ENCODE measurements around the gene C4orf17.

The C4orf17 gene

DNA sequence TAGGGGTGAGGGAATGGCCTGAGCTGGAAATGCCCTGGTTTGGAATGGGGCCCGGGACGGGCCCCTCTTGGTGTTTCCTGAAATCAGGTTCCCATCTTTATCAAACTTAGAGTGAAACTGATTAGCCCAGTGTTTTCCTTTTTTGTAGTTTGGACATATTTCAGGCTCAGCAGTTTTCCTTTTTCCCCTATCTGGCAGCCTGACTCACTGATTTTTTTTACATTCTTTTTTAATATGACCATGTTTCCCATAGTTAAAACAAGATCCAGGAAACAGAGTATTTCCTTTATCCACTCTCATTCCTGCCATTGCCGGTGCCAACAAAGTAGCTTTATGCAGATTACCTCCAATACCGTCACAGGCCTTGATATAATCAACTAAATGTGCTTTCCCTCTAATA is 20.5 kb upstream of the C4orf17 start:
- no peak overlapping the region for H3K27ac Mint-ChIP-seq
- no peaks in the 10 kb centered on the region for H3K36me3 Mint-ChIP-seq (ENCODE audit: low read depth)
- TF ChIP-seq, protein P1, sequence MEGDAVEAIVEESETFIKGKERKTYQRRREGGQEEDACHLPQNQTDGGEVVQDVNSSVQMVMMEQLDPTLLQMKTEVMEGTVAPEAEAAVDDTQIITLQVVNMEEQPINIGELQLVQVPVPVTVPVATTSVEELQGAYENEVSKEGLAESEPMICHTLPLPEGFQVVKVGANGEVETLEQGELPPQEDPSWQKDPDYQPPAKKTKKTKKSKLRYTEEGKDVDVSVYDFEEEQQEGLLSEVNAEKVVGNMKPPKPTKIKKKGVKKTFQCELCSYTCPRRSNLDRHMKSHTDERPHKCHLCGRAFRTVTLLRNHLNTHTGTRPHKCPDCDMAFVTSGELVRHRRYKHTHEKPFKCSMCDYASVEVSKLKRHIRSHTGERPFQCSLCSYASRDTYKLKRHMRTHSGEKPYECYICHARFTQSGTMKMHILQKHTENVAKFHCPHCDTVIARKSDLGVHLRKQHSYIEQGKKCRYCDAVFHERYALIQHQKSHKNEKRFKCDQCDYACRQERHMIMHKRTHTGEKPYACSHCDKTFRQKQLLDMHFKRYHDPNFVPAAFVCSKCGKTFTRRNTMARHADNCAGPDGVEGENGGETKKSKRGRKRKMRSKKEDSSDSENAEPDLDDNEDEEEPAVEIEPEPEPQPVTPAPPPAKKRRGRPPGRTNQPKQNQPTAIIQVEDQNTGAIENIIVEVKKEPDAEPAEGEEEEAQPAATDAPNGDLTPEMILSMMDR (IDR thresholded peaks at IDR 0.05): no peak
- peaks cover 80% of the 10 kb centered on the region for H3K9me3 Mint-ChIP-seq
- no peak overlapping the region for H3K4me3 Mint-ChIP-seq
- no peaks in the 10 kb centered on the region for H3K4me1 Mint-ChIP-seq
- DNase-seq: no peak
- peaks cover 3% of the 10 kb centered on the region for H3K27me3 Mint-ChIP-seq (ENCODE audit: low read depth, poor library complexity)

DNA sequence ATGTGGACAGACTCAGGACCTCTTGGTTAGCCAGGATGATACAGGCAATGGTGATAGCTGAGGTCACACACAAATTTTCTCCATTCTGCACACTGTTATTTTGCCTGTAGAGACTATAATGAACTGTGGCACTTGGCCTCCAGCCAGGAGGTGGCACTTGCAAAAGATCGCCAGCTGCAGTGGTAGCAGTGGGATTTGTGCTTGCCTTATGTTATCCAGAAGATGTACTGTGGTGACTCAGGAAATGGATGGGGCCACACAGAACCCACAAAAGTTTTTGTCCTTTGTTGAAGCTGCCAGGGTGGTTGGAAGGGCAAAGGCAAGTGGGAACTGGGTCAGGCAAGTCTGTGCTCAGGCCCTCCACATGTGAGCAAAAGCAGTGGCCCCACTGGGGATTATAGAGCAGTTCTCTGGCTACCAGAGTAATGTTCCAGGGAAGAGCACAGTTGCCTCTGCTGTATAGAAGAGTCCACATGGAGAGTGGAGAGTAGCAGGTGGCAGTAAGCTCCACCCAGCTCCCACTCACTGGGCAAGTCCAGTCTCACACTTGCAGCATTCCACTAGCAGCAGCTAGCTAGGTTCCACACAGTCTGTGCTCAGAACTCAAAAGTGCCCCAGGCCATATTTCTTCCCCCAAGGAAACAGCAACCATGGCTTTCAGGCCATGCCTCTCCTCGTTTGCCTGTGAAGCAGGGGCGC is 5.9 kb upstream of the C4orf17 start:
- no peaks in the 10 kb centered on the region for H3K36me3 Mint-ChIP-seq (ENCODE audit: low read depth)

DNA sequence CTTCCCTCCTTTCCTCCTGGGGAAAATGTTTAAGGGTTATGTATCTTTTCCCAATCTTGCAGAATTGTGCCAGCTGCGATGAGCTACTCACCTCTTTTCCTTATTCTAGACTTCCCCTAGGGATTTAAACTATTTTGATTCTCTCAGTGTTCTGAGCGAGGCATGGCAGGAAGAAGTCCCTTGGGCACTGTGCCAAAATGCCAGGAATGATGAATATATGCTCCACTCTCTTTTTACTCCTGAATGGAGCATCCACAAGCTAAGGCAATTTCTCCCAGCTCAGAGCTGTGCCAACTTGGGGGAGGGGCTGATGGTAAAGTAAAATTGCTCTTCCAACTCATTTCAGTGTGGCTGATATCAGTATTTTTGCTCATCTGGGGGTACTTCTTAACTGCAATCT is 4.0 kb upstream of the C4orf17 start:
- Mint-ChIP-seq H3K9me3 (no peaks in the 10 kb centered on the region), H3K4me1 (no peaks in the 10 kb centered on the region), H3K27ac (no peak overlapping the region), H3K4me3 (no peak overlapping the region), H3K27me3 (ENCODE audit: low read depth, poor library complexity) (peaks cover 12% of the 10 kb centered on the region), H3K36me3 (ENCODE audit: low read depth) (no peaks in the 10 kb centered on the region)
- DNase-seq: no peak
- TF ChIP-seq, protein P1 (IDR thresholded peaks at IDR 0.05): no peak

More for the DNA sequence above, 5.9 kb upstream of the C4orf17 start:
- H3K27ac Mint-ChIP-seq: no peak overlapping the region
- no peaks in the 10 kb centered on the region for H3K9me3 Mint-ChIP-seq
- peaks cover 15% of the 10 kb centered on the region for H3K27me3 Mint-ChIP-seq (ENCODE audit: low read depth, poor library complexity)
- no peak for DNase-seq
- H3K4me1 Mint-ChIP-seq: no peaks in the 10 kb centered on the region
- no peak overlapping the region for H3K4me3 Mint-ChIP-seq
- TF ChIP-seq, protein P1 (IDR thresholded peaks at IDR 0.05): no peak

DNA sequence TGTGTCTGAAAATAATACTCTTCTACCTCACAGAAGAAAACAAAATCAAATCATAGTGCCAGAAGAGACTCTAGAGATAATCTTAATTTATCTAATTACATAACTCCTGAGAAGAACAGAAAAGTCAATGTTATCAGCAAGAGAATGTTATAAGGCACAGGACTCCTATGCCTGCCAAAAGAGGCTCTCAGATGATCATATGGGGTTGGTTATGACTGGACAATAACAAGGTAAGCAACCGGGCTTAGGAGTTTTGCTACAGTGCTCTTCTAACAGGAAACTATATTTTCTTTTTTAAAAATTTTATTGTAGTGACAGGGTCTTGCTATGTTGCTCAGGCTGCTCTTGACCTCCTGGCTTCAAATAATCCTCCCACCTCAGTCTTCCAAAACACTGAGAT is 3.5 kb upstream of the C4orf17 start:
- no peak overlapping the region for H3K27ac Mint-ChIP-seq
- no peaks in the 10 kb centered on the region for H3K9me3 Mint-ChIP-seq
- no peak overlapping the region for H3K4me3 Mint-ChIP-seq
- DNase-seq: no peak
- TF ChIP-seq, protein P1 (IDR thresholded peaks at IDR 0.05): no peak
- H3K27me3 Mint-ChIP-seq (ENCODE audit: low read depth, poor library complexity): peaks cover 12% of the 10 kb centered on the region
- H3K36me3 Mint-ChIP-seq (ENCODE audit: low read depth): no peaks in the 10 kb centered on the region
- H3K4me1 Mint-ChIP-seq: no peaks in the 10 kb centered on the region

DNA sequence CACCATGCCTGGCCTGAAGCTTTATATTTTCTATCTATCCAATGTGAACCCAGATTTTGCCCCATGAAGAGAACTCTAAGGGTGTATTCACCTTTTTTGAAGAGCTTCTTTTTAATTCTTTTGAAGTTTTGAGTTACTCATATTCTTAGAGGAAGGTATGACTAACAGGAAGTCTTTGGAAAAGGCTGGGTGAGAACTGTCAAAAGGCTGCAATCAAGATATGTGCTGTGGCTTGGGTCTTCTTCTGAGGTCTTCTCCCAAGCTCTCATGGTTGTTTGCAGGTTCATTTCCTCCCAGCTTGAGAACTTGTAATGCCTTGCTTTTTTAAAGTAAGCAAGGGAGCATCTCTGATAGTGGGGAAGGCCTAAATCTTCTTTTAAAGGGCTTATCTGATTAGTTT is 3.1 kb upstream of the C4orf17 start:
- H3K9me3 Mint-ChIP-seq: no peaks in the 10 kb centered on the region
- TF ChIP-seq, protein P1 (IDR thresholded peaks at IDR 0.05): no peak
- DNase-seq: no peak
- no peak overlapping the region for H3K4me3 Mint-ChIP-seq
- no peaks in the 10 kb centered on the region for H3K36me3 Mint-ChIP-seq (ENCODE audit: low read depth)
- peaks cover 12% of the 10 kb centered on the region for H3K27me3 Mint-ChIP-seq (ENCODE audit: low read depth, poor library complexity)
- H3K27ac Mint-ChIP-seq: no peak overlapping the region
- no peaks in the 10 kb centered on the region for H3K4me1 Mint-ChIP-seq

Measured in nephron progenitor cell (in vitro differentiated cells).